Measurements from ENCODE around the gene NR1H3. TPM values are rescaled to one million over a fixed set of nuclear protein-coding genes. Genes with fewer than 3 reads are reported as not detected.

Gene NR1H3
- total and polyA plus RNA-seq, 2 of the 4 experiments (the other 2 are of a cell fraction): 9.1 to 13.6 TPM

GRCh38 chr11:47216121-47216798 lies 41.5 kb upstream of the NR1H3 start:
- ATAC-seq (ENCODE audit: low read depth) (peak; percentile 55), DNase-seq (peak; percentile 87)
- peak overlapping the region; percentile 35 for H2AK9ac ChIP-seq (replicated peaks; ENCODE audit: low read depth, low read length, poor library complexity)
- peak overlapping the region; percentile 88 for H3K56ac ChIP-seq (ENCODE audit: extremely low read depth, insufficient read depth, low read length)
- H2BK20ac ChIP-seq (ENCODE audit: low read depth, low read length): no peak overlapping the region
- intact Hi-C loops (cut with micrococcal nuclease): no loop called here
- H2BK5ac ChIP-seq (ENCODE audit: low read depth, low read length, poor library complexity, severe bottlenecking): peak overlapping the region; percentile 98
- H3K36me3 ChIP-seq (ENCODE audit: control insufficient read depth, insufficient read depth, low read length): peaks cover 8% of the 10 kb centered on the region
- H3K4me3 ChIP-seq (ENCODE audit: insufficient read depth, low read depth, low read length): peak overlapping the region; percentile 74
- dilution Hi-C loops (cut with HindIII; ENCODE audit: low sequenced_read_pairs, unreplicated experiment): no loop called here
- peak overlapping the region; percentile 99 for H4K91ac ChIP-seq (ENCODE audit: insufficient read depth, low read depth, low read length)
- in situ Hi-C loops (cut with MboI; ENCODE audit: low sequenced_read_pairs): no loop called here
- peaks cover 15% of the 10 kb centered on the region for H3K4me1 ChIP-seq (ENCODE audit: control insufficient read depth, insufficient read depth, low read length)
- H4K5ac ChIP-seq (ENCODE audit: low read depth, low read length): peak overlapping the region; percentile 3; the same call in 1 of the 2 replicates
- no peaks in the 10 kb centered on the region for H3K27me3 ChIP-seq (ENCODE audit: control insufficient read depth, insufficient read depth, low read length)
- no peaks in the 10 kb centered on the region for H3K9me3 ChIP-seq (ENCODE audit: control insufficient read depth, insufficient read depth, low read length)
- no TSS peak for BruUV-seq (replicated peaks)
- H3K27ac ChIP-seq (ENCODE audit: insufficient read depth, low read length): peak overlapping the region; percentile 64
- H2BK120ac ChIP-seq (ENCODE audit: low read depth, low read length): peak overlapping the region; percentile 89
- H3K4me2 ChIP-seq (ENCODE audit: low read depth, low read length): peak overlapping the region; percentile 92
- peak overlapping the region; percentile 97 for H3K14ac ChIP-seq (replicated peaks; ENCODE audit: low read depth, low read length)
- peaks cover 20 to 48% of the 10 kb centered on the region in 2 experiments for H3K79me1 ChIP-seq (ENCODE audit: low read depth in 1 of 2, low read length in 2 of 2)
- H3K9ac ChIP-seq (ENCODE audit: low read depth, low read length): peak overlapping the region; percentile 98
- peak overlapping the region; percentile 95 to 97; a peak in 3 of 4 replicates for H4K8ac ChIP-seq (ENCODE audit: low read depth in 2 of 2, low read length in 2 of 2)
- WGBS, 2 experiments (ENCODE audit: extremely low coverage in 2 of 2, insufficient read length in 1 of 2): 0% methylated on average over 5 of the region's 12 CpGs; no CpG with 5 or more reads in 1 of the 2 experiments
- H3K23ac ChIP-seq (ENCODE audit: low read depth, low read length): peak overlapping the region; percentile 98; the same call in 1 of the 2 replicates
- peaks cover 23% of the 10 kb centered on the region for H4K20me1 ChIP-seq (ENCODE audit: insufficient read depth, low read length)
- ChIA-PET CTCF (interaction anchor here (0.6 to 1.3 kb wide), 3 partner anchors 14 to 493 kb away, joined by 3 to 8 read pairs (median 4); no protein-coding TSS in a partner anchor), POLR2A (ENCODE audit: unreplicated experiment) (interaction anchor here (0.5 to 1.4 kb wide), 3 partner anchors 14 to 77 kb away, joined by 3 to 11 read pairs (median 4); partner anchors contain the start of gene NR1H3)
- H2AFZ ChIP-seq (replicated peaks; ENCODE audit: low read length, poor library complexity): peak overlapping the region; percentile 67
- H3K9me1 ChIP-seq (ENCODE audit: insufficient read depth, low read length): peaks cover 15% of the 10 kb centered on the region
- peak overlapping the region; percentile 21; the same call in 1 of the 2 replicates for H2AK5ac ChIP-seq (ENCODE audit: low read depth, low read length)
- H2BK15ac ChIP-seq (ENCODE audit: low read depth, low read length): peak overlapping the region; percentile 90; the same call in 1 of the 3 replicates
- TF ChIP-seq FOS (IDR thresholded peaks at IDR 0.05; ENCODE audit: low read depth, low read length) (peak; percentile 25; the same call in 1 of the 2 replicates), CEBPB (IDR thresholded peaks at IDR 0.05; ENCODE audit: low read depth, low read length) (no peak; the same call in 1 of the 2 replicates), BHLHE40 (IDR thresholded peaks at IDR 0.05; ENCODE audit: low read depth, low read length) (0 out of 2 replicates have a peak, but pooled peaks have one; percentile 30), MXI1 (IDR thresholded peaks at IDR 0.05; ENCODE audit: borderline replicate concordance, low read depth, low read length) (peak; percentile 28; the same call in 1 of the 2 replicates), CHD1 (IDR thresholded peaks at IDR 0.05; ENCODE audit: low read depth, low read length) (no peak), POLR2A (IDR thresholded peaks at IDR 0.05; ENCODE audit: low read depth, low read length) (no peak), CTCF (conservative IDR thresholded peaks at IDR 0.05; ENCODE audit: low read depth, low read length) (no peak)
- peak overlapping the region; percentile 99 for H3K4ac ChIP-seq (ENCODE audit: low read depth, low read length)
- H3K18ac ChIP-seq (ENCODE audit: low read depth, low read length): peak overlapping the region; percentile 99; the same call in 1 of the 2 replicates
